GM08714 (cell line): Measurements from ENCODE around the gene CXCR5.

ENCODE experiments used
- H3K4me3 ChIP-seq: fragments of 200-500 bp; sonication (Bioruptor generic); 2 replicates; pipeline ENCODE4 v1.5.1; 2014; ENCODE audit warnings: mild to moderate bottlenecking, low read length, inconsistent platforms
- ZNF274 ChIP-seq: IDR thresholded peaks from 2 replicates; pipeline ENCODE4 v1.6.1; 2012; ENCODE audit warnings: mild to moderate bottlenecking, low read depth, low read length

CXCR5 gene

GRCh38 chr11:118885831-118886565 is 2.3 kb downstream of the CXCR5 start:
- TF ChIP-seq ZNF274: no peak
- H3K4me3 ChIP-seq: no peak overlapping the region

GRCh38 chr11:118886681-118887111 is 3.0 kb downstream of the CXCR5 start:
- H3K4me3 ChIP-seq: no peak overlapping the region
- TF ChIP-seq ZNF274: no peak

GRCh38 chr11:118887206-118887605 is 3.5 kb downstream of the CXCR5 start:
- H3K4me3 ChIP-seq: no peak overlapping the region
- TF ChIP-seq ZNF274: no peak

GRCh38 chr11:118888398-118888797 is 4.7 kb downstream of the CXCR5 start:
- no peak overlapping the region for H3K4me3 ChIP-seq
- TF ChIP-seq ZNF274: no peak

GRCh38 chr11:118889797-118890196 is 6.1 kb downstream of the CXCR5 start:
- H3K4me3 ChIP-seq: no peak overlapping the region
- TF ChIP-seq ZNF274: no peak

GRCh38 chr11:118892514-118892913 is 8.8 kb downstream of the CXCR5 start:
- H3K4me3 ChIP-seq: no peak overlapping the region
- TF ChIP-seq ZNF274: no peak

- TF ChIP-seq ZNF274: no peak
- no peak overlapping the region for H3K4me3 ChIP-seq
Observed at GRCh38 chr11:118892964-118893363, 9.3 kb downstream of the CXCR5 start.

GRCh38 chr11:118893662-118894061 is 10.0 kb downstream of the CXCR5 start:
- no peak for TF ChIP-seq ZNF274
- no peak overlapping the region for H3K4me3 ChIP-seq

- H3K4me3 ChIP-seq: no peak overlapping the region
- no peak for TF ChIP-seq ZNF274
Observed at GRCh38 chr11:118894192-118894591, 10.5 kb downstream of the CXCR5 start.

GRCh38 chr11:118895093-118896039 is 11.7 kb downstream of the CXCR5 start:
- TF ChIP-seq ZNF274: no peak
- H3K4me3 ChIP-seq: no peak overlapping the region

GRCh38 chr11:118896472-118896913 is 12.8 kb downstream of the CXCR5 start:
- no peak overlapping the region for H3K4me3 ChIP-seq

GRCh38 chr11:118896921-118897591 is 13.4 kb downstream of the CXCR5 start:
- H3K4me3 ChIP-seq: no peak overlapping the region
- no peak for TF ChIP-seq ZNF274

More at GRCh38 chr11:118896472-118896913, 12.8 kb downstream of the CXCR5 start:
- TF ChIP-seq ZNF274: no peak

- no peak for TF ChIP-seq ZNF274
- no peak overlapping the region for H3K4me3 ChIP-seq
Observed at GRCh38 chr11:118897721-118898310, 14.1 kb downstream of the CXCR5 start.
